Measurements from ENCODE around the gene MYO1H. TPM values are rescaled to one million over a fixed set of nuclear protein-coding genes. Genes with fewer than 3 reads are reported as not detected.
"Not testable (repeated sequence)": the region's sequence is repeated elsewhere in the genome, so short reads cannot be mapped to it uniquely, and the experiment has no call there.

Gene MYO1H
- total RNA-seq, 2 donors from 2014 or later, result not detected

- H3K9me3 Mint-ChIP-seq, result no peaks in the 10 kb centered on the region
- no peak overlapping the region for H3K4me3 Mint-ChIP-seq
- no peaks in the 10 kb centered on the region for H3K36me3 Mint-ChIP-seq (ENCODE audit: low read depth)
- peaks cover 31% of the 10 kb centered on the region for H3K27me3 Mint-ChIP-seq
- ATAC-seq (replicated peaks), result no peak
- no peaks in the 10 kb centered on the region for H3K4me1 Mint-ChIP-seq
- no peak overlapping the region for H3K27ac Mint-ChIP-seq
Measured at GRCh38 chr12:109378569-109378968, 30.9 kb downstream of the MYO1H start.

DNA sequence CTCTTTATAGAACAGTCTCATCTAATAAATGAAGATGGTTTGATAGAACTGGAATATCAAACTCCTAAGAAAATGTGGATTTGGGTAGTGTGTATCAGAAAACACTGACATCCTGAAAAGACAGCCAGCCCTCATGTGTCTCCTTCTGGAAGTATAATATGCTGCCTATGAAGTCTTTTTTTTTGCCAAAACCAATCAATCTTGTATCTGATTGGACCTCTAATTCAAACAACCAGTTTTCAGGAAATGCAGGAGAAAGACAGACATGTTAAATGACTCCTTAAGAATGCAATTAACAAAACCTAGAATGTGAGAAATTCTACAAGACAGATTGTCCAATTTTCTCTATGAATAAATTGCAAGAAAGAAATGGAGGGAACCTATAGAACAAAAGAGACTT is 34.3 kb downstream of the MYO1H start:
- no peak overlapping the region for H3K27ac Mint-ChIP-seq
- no peak for ATAC-seq (replicated peaks)
- peaks cover 33% of the 10 kb centered on the region for H3K27me3 Mint-ChIP-seq
- no peaks in the 10 kb centered on the region for H3K4me1 Mint-ChIP-seq
- H3K9me3 Mint-ChIP-seq, result no peaks in the 10 kb centered on the region
- no peak overlapping the region for H3K4me3 Mint-ChIP-seq
- no peaks in the 10 kb centered on the region for H3K36me3 Mint-ChIP-seq (ENCODE audit: low read depth)

GRCh38 chr12:109383240-109383639 is 35.5 kb downstream of the MYO1H start:
- peaks cover 36% of the 10 kb centered on the region for H3K27me3 Mint-ChIP-seq
- H3K9me3 Mint-ChIP-seq, result peaks cover 5% of the 10 kb centered on the region
- H3K4me1 Mint-ChIP-seq, result no peaks in the 10 kb centered on the region
- no peaks in the 10 kb centered on the region for H3K36me3 Mint-ChIP-seq (ENCODE audit: low read depth)
- H3K4me3 Mint-ChIP-seq, result no peak overlapping the region
- ATAC-seq (replicated peaks), result no peak
- no peak overlapping the region for H3K27ac Mint-ChIP-seq

- Mint-ChIP-seq H3K27me3 (peaks cover 31% of the 10 kb centered on the region), H3K4me1 (no peaks in the 10 kb centered on the region), H3K36me3 (ENCODE audit: low read depth) (no peaks in the 10 kb centered on the region), H3K27ac (no peak overlapping the region), H3K4me3 (no peak overlapping the region), H3K9me3 (peaks cover 5% of the 10 kb centered on the region)
- ATAC-seq (replicated peaks), result peak; percentile 18
Measured at GRCh38 chr12:109385339-109386058, 37.8 kb downstream of the MYO1H start.

GRCh38 chr12:109386059-109386433 is 38.3 kb downstream of the MYO1H start:
- Mint-ChIP-seq H3K27me3 (peaks cover 31% of the 10 kb centered on the region), H3K9me3 (peaks cover 5% of the 10 kb centered on the region), H3K27ac (no peak overlapping the region), H3K4me1 (no peaks in the 10 kb centered on the region), H3K4me3 (no peak overlapping the region), H3K36me3 (ENCODE audit: low read depth) (no peaks in the 10 kb centered on the region)
- no peak for ATAC-seq (replicated peaks)

DNA sequence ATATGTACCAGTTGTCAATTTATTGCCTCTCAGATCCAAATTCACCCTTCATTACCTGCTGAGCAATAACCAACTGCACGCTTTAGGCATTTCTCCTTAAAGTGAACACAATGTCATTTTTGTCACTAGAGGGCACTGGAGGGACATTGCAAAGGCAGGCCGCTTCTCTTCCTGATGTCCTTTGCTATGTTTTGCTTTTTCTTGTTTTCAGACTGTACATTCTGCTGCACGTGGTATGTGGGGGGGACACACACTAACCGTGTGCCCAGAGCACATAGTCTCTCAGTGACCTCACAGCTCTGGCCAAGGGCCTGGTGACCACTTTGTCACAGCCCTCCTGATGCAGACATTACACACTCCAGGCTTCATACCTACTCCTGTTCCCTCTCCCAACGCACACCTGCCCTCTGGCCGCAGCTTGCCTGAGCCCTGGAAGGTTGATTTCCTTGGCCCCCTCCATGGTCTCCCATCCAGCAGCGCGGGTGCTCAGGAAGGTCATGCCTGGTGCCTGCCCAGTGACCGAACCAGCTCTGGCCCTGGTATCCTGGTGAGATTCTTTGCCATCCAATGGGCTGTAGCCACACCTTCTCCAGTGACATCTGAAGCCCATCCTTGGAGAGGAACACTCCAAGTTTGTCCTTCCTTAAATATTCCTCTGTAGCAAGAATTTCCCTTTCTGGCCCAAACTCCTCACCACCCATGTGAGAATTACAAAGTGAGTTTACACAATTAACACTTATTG is 39.9 kb downstream of the MYO1H start:
- no peaks in the 10 kb centered on the region for H3K4me1 Mint-ChIP-seq
- H3K27me3 Mint-ChIP-seq, result peaks cover 43% of the 10 kb centered on the region
- H3K36me3 Mint-ChIP-seq (ENCODE audit: low read depth), result no peaks in the 10 kb centered on the region
- H3K27ac Mint-ChIP-seq, result no peak overlapping the region
- peaks cover 5% of the 10 kb centered on the region for H3K9me3 Mint-ChIP-seq
- H3K4me3 Mint-ChIP-seq, result no peak overlapping the region
- ATAC-seq (replicated peaks), result no peak

GRCh38 chr12:109388167-109388563 is 40.5 kb downstream of the MYO1H start:
- Mint-ChIP-seq H3K27me3 (peaks cover 44% of the 10 kb centered on the region), H3K9me3 (peaks cover 5% of the 10 kb centered on the region), H3K4me3 (no peak overlapping the region), H3K36me3 (ENCODE audit: low read depth) (no peaks in the 10 kb centered on the region), H3K4me1 (no peaks in the 10 kb centered on the region), H3K27ac (no peak overlapping the region)
- no peak for ATAC-seq (replicated peaks)

DNA sequence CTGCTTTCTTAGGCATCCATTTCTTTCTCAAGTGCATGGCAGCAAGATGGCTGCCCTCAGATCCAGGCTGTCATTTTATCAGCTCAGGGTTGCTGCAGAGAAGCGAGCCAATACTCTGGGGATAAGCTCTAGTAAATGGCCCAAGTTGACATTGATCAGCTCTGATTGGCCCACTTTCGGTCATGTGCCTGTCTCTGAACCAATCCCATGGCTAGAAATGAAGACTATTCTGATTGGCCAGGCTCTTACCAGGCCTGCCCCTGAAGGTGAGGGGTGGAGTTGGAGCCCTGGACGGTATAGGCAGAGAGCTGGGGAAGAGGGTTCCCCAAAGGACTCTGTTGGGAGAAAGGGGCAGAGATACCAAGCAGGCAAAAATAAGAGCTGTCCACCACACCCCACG is 41.4 kb downstream of the MYO1H start:
- peaks cover 44% of the 10 kb centered on the region for H3K27me3 Mint-ChIP-seq
- no peak overlapping the region for H3K27ac Mint-ChIP-seq
- no peaks in the 10 kb centered on the region for H3K4me1 Mint-ChIP-seq
- H3K9me3 Mint-ChIP-seq, result peaks cover 5% of the 10 kb centered on the region
- ATAC-seq (replicated peaks), result peak; percentile 74
- no peaks in the 10 kb centered on the region for H3K36me3 Mint-ChIP-seq (ENCODE audit: low read depth)
- H3K4me3 Mint-ChIP-seq, result no peak overlapping the region

- Mint-ChIP-seq H3K4me3 (no peak overlapping the region), H3K36me3 (ENCODE audit: low read depth) (no peaks in the 10 kb centered on the region), H3K27me3 (peaks cover 22% of the 10 kb centered on the region), H3K9me3 (no peaks in the 10 kb centered on the region), H3K27ac (no peak overlapping the region), H3K4me1 (no peaks in the 10 kb centered on the region)
- ATAC-seq (replicated peaks), result peak; percentile 44
Measured at GRCh38 chr12:109393437-109394345, 46.0 kb downstream of the MYO1H start.

DNA sequence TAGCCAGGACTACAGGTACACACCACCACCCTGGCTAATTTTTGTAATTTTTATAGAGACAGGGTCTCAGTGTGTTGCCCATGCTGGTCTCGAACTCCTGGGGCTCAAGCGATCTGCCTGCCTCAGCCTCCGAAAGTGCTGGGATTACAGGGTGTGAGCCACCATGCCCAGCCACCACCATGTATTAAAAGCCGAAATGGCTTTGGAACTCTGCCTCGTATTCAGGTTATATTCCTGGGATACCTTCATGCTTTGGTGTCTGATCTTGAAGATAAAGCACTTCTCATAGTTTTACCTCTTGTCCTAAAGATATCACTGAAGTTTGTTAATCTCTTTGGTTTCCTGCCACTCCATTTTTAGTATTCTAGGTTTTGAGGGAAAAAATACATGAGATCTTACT is 47.2 kb downstream of the MYO1H start:
- H3K4me3 Mint-ChIP-seq, result no peak overlapping the region
- no peaks in the 10 kb centered on the region for H3K36me3 Mint-ChIP-seq (ENCODE audit: low read depth)
- H3K4me1 Mint-ChIP-seq, result no peaks in the 10 kb centered on the region
- ATAC-seq (replicated peaks), result no peak
- no peaks in the 10 kb centered on the region for H3K9me3 Mint-ChIP-seq
- no peak overlapping the region for H3K27ac Mint-ChIP-seq
- H3K27me3 Mint-ChIP-seq, result peaks cover 24% of the 10 kb centered on the region

- H3K4me1 Mint-ChIP-seq; H3K27ac Mint-ChIP-seq; H3K4me3 Mint-ChIP-seq; H3K36me3 Mint-ChIP-seq (ENCODE audit: low read depth); ATAC-seq (replicated peaks); H3K9me3 Mint-ChIP-seq: not testable (repeated sequence)
- peaks cover 24% of the 10 kb centered on the region for H3K27me3 Mint-ChIP-seq
Measured at GRCh38 chr12:109404841-109405240, 57.1 kb downstream of the MYO1H start.

- ATAC-seq (replicated peaks); H3K4me3 Mint-ChIP-seq; H3K4me1 Mint-ChIP-seq; H3K27ac Mint-ChIP-seq; H3K9me3 Mint-ChIP-seq; H3K36me3 Mint-ChIP-seq (ENCODE audit: low read depth): not testable (repeated sequence)
- H3K27me3 Mint-ChIP-seq, result peaks cover 16% of the 10 kb centered on the region
Measured at GRCh38 chr12:109406147-109406546, 58.4 kb downstream of the MYO1H start.

- Mint-ChIP-seq H3K9me3 (no peaks in the 10 kb centered on the region), H3K27ac (no peak overlapping the region), H3K27me3 (peaks cover 21% of the 10 kb centered on the region), H3K4me1 (no peaks in the 10 kb centered on the region), H3K36me3 (ENCODE audit: low read depth) (no peaks in the 10 kb centered on the region), H3K4me3 (no peak overlapping the region)
- no peak for ATAC-seq (replicated peaks)
Measured at GRCh38 chr12:109418848-109419480, 71.3 kb downstream of the MYO1H start.

DNA sequence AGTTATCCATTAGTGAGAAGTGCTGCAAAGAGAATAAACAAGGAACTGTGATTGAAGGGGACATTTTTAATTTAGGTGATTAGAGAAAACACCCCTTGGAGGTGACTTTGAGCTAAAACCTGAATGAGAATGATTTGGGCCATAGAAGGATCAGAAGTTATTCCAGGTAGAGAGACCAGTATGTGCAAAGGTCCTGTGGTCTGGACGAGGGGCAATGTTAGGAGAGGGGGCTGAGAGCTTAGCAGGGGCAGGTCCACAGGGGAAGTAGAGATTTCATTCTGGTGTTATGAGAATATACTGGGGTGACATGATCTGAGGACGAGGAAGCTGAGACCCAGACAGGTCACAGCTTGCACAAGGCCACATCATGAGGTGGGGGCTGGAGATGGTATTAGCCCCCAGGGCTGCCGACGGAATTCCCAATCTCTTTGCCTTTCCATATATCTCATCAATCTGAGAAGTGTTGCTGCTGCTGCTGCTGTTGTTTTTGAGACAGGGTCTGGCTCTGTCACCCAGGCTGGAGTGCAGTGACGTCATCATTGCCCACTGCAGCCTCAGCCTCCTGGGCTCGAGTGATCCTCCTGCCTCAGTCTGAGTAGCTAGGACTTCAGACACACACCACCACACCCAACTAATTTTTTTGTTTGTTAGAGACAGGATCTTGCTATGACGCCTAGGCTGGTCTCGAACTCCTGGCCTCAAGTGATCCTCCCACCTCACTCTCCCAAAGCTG is 73.8 kb downstream of the MYO1H start:
- Mint-ChIP-seq H3K4me1 (no peaks in the 10 kb centered on the region), H3K36me3 (ENCODE audit: low read depth) (no peaks in the 10 kb centered on the region), H3K9me3 (no peaks in the 10 kb centered on the region), H3K27me3 (peaks cover 23% of the 10 kb centered on the region), H3K27ac (no peak overlapping the region), H3K4me3 (no peak overlapping the region)
- ATAC-seq (replicated peaks), result no peak

All from activated T-helper 17 cell treated with anti-CD3 and anti-CD28 coated beads, Interleukin-2, amount 50 U/mL, for 72 hours (primary cell).